Memory B cell (primary cell): ENCODE measurements around the gene ERBB2.

Source experiments
- ATAC-seq: fragments of 150-1000 bp; cut with Tn5 transposase; 2 replicates; pipeline ENCODE4 v1.10.0; 2021; ENCODE audit warnings: low read depth, mild to moderate bottlenecking, moderate library complexity
- DNase-seq, 2 donors: peaks; one replicate each; pipeline ENCODE4 v3.0.0; 2022; ENCODE audit warnings: low spot score in 2 of 2
- H3K27ac Mint-ChIP-seq: one replicate; pipeline ENCODE4 v1.8.0; 2022; ENCODE audit warnings: mild to moderate bottlenecking, moderate library complexity, mixed read lengths
- H3K27me3 Mint-ChIP-seq: one replicate; pipeline ENCODE4 v1.8.0; 2022; ENCODE audit warnings: mixed read lengths
- H3K36me3 Mint-ChIP-seq: one replicate; pipeline ENCODE4 v1.8.0; 2022; ENCODE audit warnings: mild to moderate bottlenecking, mixed read lengths
- H3K4me1 Mint-ChIP-seq: one replicate; pipeline ENCODE4 v1.8.0; 2022; ENCODE audit warnings: mixed read lengths
- H3K4me3 Mint-ChIP-seq: one replicate; pipeline ENCODE4 v1.8.0; 2022; ENCODE audit warnings: mild to moderate bottlenecking, moderate library complexity, mixed read lengths
- H3K9me3 Mint-ChIP-seq: one replicate; pipeline ENCODE4 v1.8.0; 2022; ENCODE audit warnings: mixed read lengths

ERBB2 gene

DNA sequence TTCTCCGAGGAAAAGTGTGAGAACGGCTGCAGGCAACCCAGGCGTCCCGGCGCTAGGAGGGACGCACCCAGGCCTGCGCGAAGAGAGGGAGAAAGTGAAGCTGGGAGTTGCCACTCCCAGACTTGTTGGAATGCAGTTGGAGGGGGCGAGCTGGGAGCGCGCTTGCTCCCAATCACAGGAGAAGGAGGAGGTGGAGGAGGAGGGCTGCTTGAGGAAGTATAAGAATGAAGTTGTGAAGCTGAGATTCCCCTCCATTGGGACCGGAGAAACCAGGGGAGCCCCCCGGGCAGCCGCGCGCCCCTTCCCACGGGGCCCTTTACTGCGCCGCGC, at the start of gene ERBB2:
TSS of gene ERBB2 (plus strand) at position 247 of the 330 bp plus-strand sequence. CDS start 175 bp downstream, outside the sequence.
- ATAC-seq, result no peak
- Mint-ChIP-seq H3K9me3 (no peaks in the 10 kb centered on the region), H3K4me1 (peaks cover 9% of the 10 kb centered on the region), H3K27ac (no peak within 1 kb of the TSS), H3K27me3 (peaks cover 22% of the 10 kb centered on the region), H3K4me3 (peak within 1 kb of the TSS; percentile 67), H3K36me3 (peaks cover 5% of the 10 kb centered on the region)
- no peak for DNase-seq

GRCh38 chr17:39650121-39650579, 49.7 kb upstream of the ERBB2 start:
- DNase-seq (no peak), ATAC-seq (no peak)
- Mint-ChIP-seq H3K4me1 (peaks cover 32% of the 10 kb centered on the region), H3K4me3 (no peak overlapping the region), H3K9me3 (no peaks in the 10 kb centered on the region), H3K27ac (no peak overlapping the region), H3K27me3 (no peaks in the 10 kb centered on the region), H3K36me3 (peaks cover 11% of the 10 kb centered on the region)

- DNase-seq, result no peak
- Mint-ChIP-seq H3K4me1 (peaks cover 31% of the 10 kb centered on the region), H3K27me3 (no peaks in the 10 kb centered on the region), H3K4me3 (no peak overlapping the region), H3K9me3 (no peaks in the 10 kb centered on the region), H3K27ac (peak overlapping the region; percentile 67), H3K36me3 (peaks cover 17% of the 10 kb centered on the region)
- no peak for ATAC-seq
Measured at GRCh38 chr17:39651923-39652586, 47.8 kb upstream of the ERBB2 start.

DNA sequence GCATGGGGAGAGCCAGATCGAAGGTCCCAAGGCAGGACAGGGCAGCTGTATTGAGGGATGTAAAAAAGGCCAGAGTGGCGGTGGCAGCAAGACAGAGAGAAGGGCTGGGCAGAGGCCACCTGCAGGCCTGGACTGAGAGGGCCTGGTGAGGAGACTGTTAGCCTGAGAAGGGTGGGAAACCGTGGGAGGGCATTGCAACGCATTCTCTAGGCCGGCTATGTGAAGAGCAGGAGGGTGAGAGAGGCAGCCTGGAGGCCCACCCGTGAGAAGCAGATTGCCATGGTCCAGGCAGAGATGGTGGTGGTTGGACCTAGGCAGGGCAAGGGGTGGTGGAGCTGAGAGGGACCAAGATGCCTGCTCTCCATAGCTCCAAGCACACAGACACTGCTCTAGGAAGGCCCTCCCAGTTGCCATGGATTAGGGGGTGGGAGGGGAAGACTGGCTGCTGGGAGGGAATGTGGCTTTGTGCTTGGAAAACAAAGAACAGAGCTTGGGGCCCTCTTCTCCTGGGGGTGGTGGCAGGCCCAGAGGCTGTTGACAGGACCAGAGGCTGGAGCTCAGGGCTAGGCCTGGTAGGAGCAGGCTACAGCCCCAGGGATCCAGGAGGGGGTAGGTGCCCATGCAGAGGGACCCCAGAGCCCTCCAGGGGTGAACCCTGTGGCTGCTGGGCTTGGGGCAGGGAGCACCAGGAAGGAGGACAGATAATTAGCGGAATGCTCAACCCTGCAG, 47.1 kb upstream of the ERBB2 start:
- no peak for ATAC-seq
- Mint-ChIP-seq H3K27me3 (no peaks in the 10 kb centered on the region), H3K4me3 (no peak overlapping the region), H3K9me3 (no peaks in the 10 kb centered on the region), H3K27ac (peak overlapping the region; percentile 67), H3K4me1 (peaks cover 31% of the 10 kb centered on the region), H3K36me3 (peaks cover 17% of the 10 kb centered on the region)
- no peak for DNase-seq

- H3K27ac Mint-ChIP-seq, result no peak overlapping the region
- no peaks in the 10 kb centered on the region for H3K9me3 Mint-ChIP-seq
- ATAC-seq (no peak), DNase-seq (no peak)
- no peak overlapping the region for H3K4me3 Mint-ChIP-seq
- no peaks in the 10 kb centered on the region for H3K27me3 Mint-ChIP-seq
- peaks cover 31% of the 10 kb centered on the region for H3K4me1 Mint-ChIP-seq
- H3K36me3 Mint-ChIP-seq, result peaks cover 17% of the 10 kb centered on the region
Measured at GRCh38 chr17:39653316-39653661, 46.6 kb upstream of the ERBB2 start.

DNA sequence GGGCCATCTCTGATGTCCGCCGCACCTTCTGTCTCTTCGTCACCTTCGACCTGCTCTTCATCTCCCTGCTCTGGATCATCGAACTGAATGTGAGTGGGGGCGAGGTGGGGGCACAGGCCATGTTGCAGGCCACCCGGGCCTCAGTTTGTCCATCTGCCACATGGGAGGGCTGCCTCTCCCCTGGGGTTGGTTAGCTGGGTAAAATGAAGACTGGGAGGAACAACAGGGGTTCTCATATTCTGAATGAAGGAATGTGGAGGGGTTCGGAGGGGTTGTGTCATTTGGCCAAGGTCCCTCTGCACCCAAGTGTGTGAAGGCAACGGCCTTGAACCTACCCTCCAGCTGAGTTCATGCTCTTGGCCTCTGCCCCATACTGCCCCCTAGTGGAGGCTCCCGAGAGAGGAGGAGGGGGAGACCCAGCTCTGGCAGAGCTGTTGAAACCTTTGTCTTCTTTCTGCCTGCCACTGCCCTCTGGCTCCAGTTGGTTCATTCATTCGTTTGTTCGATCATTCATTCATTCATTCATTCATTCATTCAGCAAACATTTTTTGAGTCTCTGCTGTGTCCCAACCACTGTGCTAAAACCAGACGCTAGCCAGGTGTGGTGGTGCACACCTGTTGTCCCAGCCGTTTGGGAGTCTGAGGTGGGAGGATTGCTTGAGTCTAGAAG, 46.1 kb upstream of the ERBB2 start:
- no peak overlapping the region for H3K4me3 Mint-ChIP-seq
- no peaks in the 10 kb centered on the region for H3K27me3 Mint-ChIP-seq
- ATAC-seq (peak; percentile 86), DNase-seq (peak; percentile 68 to 72)
- H3K4me1 Mint-ChIP-seq, result peaks cover 30% of the 10 kb centered on the region
- peaks cover 17% of the 10 kb centered on the region for H3K36me3 Mint-ChIP-seq
- no peak overlapping the region for H3K27ac Mint-ChIP-seq
- no peaks in the 10 kb centered on the region for H3K9me3 Mint-ChIP-seq

- no peak overlapping the region for H3K4me3 Mint-ChIP-seq
- H3K4me1 Mint-ChIP-seq, result peaks cover 30% of the 10 kb centered on the region
- no peak for ATAC-seq
- H3K27ac Mint-ChIP-seq, result peak overlapping the region; percentile 89
- no peak for DNase-seq
- H3K36me3 Mint-ChIP-seq, result peaks cover 14% of the 10 kb centered on the region
- H3K27me3 Mint-ChIP-seq, result no peaks in the 10 kb centered on the region
- no peaks in the 10 kb centered on the region for H3K9me3 Mint-ChIP-seq
Measured at GRCh38 chr17:39655105-39655504, 44.8 kb upstream of the ERBB2 start.

- H3K9me3 Mint-ChIP-seq, result no peaks in the 10 kb centered on the region
- H3K27ac Mint-ChIP-seq, result no peak overlapping the region
- no peak overlapping the region for H3K4me3 Mint-ChIP-seq
- ATAC-seq, result no peak
- no peaks in the 10 kb centered on the region for H3K27me3 Mint-ChIP-seq
- H3K4me1 Mint-ChIP-seq, result peaks cover 13% of the 10 kb centered on the region
- DNase-seq, result no peak
- peaks cover 14% of the 10 kb centered on the region for H3K36me3 Mint-ChIP-seq
Measured at GRCh38 chr17:39658346-39658745, 41.5 kb upstream of the ERBB2 start.

DNA sequence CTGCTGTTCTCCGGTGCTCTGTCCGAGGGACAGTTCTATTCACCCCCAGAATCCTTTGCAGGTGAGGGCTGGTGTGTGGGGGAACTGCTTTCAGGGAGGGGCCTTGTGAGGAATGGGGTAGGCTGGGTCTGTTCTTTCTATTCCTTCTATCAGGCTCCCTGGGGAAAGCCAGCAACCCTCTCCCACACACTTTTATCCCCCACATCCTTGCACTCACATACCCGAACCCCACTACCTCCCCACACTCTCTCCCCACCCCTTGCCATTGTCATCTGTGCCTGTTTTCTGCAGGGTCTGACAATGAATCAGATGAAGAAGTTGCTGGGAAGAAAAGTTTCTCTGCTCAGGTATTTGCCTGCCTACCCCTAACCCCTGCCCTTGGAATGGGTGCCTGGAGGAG, 41.1 kb upstream of the ERBB2 start:
- no peaks in the 10 kb centered on the region for H3K9me3 Mint-ChIP-seq
- H3K4me1 Mint-ChIP-seq, result peaks cover 10% of the 10 kb centered on the region
- ATAC-seq, result no peak
- H3K27me3 Mint-ChIP-seq, result no peaks in the 10 kb centered on the region
- H3K36me3 Mint-ChIP-seq, result peaks cover 14% of the 10 kb centered on the region
- peak overlapping the region; percentile 92 for H3K27ac Mint-ChIP-seq
- no peak for DNase-seq
- H3K4me3 Mint-ChIP-seq, result no peak overlapping the region

- H3K27ac Mint-ChIP-seq, result peak overlapping the region; percentile 92
- H3K9me3 Mint-ChIP-seq, result no peaks in the 10 kb centered on the region
- H3K36me3 Mint-ChIP-seq, result peaks cover 14% of the 10 kb centered on the region
- DNase-seq (no peak), ATAC-seq (peak; percentile 78)
- H3K4me3 Mint-ChIP-seq, result no peak overlapping the region
- peaks cover 7% of the 10 kb centered on the region for H3K4me1 Mint-ChIP-seq
- no peaks in the 10 kb centered on the region for H3K27me3 Mint-ChIP-seq
Measured at GRCh38 chr17:39659279-39660010, 40.4 kb upstream of the ERBB2 start.

DNA sequence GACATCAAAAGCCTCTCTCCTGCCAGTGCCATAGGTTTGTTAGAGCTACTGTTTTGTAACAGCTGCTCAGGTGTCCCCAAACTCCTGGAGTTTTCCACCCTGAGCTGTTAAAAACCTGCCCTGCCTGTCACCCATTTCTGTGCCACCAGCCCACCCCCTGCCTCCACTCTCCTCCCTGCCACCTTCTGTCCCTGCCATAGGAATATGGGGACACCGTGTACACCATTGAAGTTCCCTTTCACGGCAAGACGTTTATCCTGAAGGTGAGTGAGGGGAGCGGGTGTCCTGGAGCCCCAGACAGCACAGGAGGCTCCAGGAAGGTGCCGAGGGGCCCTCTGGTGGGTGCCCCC, 39.9 kb upstream of the ERBB2 start:
- Mint-ChIP-seq H3K4me3 (no peak overlapping the region), H3K27ac (peak overlapping the region; percentile 92), H3K36me3 (peaks cover 14% of the 10 kb centered on the region)

GRCh38 chr17:39660397-39661385, 39.2 kb upstream of the ERBB2 start:
- ATAC-seq (no peak), DNase-seq (no peak)
- Mint-ChIP-seq H3K27ac (no peak overlapping the region), H3K9me3 (no peaks in the 10 kb centered on the region), H3K4me3 (no peak overlapping the region), H3K27me3 (no peaks in the 10 kb centered on the region), H3K36me3 (peaks cover 12% of the 10 kb centered on the region), H3K4me1 (peaks cover 8% of the 10 kb centered on the region)

More for the DNA sequence above, 39.9 kb upstream of the ERBB2 start:
- Mint-ChIP-seq H3K4me1 (peaks cover 7% of the 10 kb centered on the region), H3K9me3 (no peaks in the 10 kb centered on the region), H3K27me3 (no peaks in the 10 kb centered on the region)
- no peak for DNase-seq
- no peak for ATAC-seq
